NCI-H2029 (cell line): ENCODE results near the gene RNF224.
A peak's percentile ranks its signal among the peaks of the same experiment; 100 is the strongest.

ENCODE experiments used
- DNase-seq: peaks from one replicate; lab custom pipeline; 2025; lab: John Stamatoyannopoulos, UW

Gene RNF224

GRCh38 chr9:137192448-137192780 lies 34.9 kb upstream of the RNF224 start:
- no peak for DNase-seq

GRCh38 chr9:137192859-137193258 lies 34.4 kb upstream of the RNF224 start:
- no peak for DNase-seq

GRCh38 chr9:137193771-137194170 lies 33.5 kb upstream of the RNF224 start:
- DNase-seq, result no peak

- no peak for DNase-seq
Measured at GRCh38 chr9:137194388-137194787, 32.9 kb upstream of the RNF224 start.

GRCh38 chr9:137194909-137195308 lies 32.4 kb upstream of the RNF224 start:
- peak; percentile 78 for DNase-seq

- peak; percentile 98 for DNase-seq
Measured at GRCh38 chr9:137195525-137196220, 31.6 kb upstream of the RNF224 start.

- DNase-seq, result peak; percentile 57
Measured at GRCh38 chr9:137198051-137198901, 29.0 kb upstream of the RNF224 start.

- DNase-seq, result no peak
Measured at GRCh38 chr9:137198902-137199283, 28.4 kb upstream of the RNF224 start.

- DNase-seq, result no peak
Measured at GRCh38 chr9:137199411-137200121, 27.7 kb upstream of the RNF224 start.

- DNase-seq, result peak; percentile 99
Measured at GRCh38 chr9:137200311-137201204, 26.7 kb upstream of the RNF224 start, which contains the start of gene TPRN. Gene TPRN, minus strand, starts transcription at chr9:137200741. Its CDS starts 30 bp downstream, at chr9:137200711.

GRCh38 chr9:137201205-137201868 lies 26.0 kb upstream of the RNF224 start:
- DNase-seq, result no peak

- no peak for DNase-seq
Measured at GRCh38 chr9:137202966-137203365, 24.3 kb upstream of the RNF224 start.

- DNase-seq, result no peak
Measured at GRCh38 chr9:137204731-137205125, 22.6 kb upstream of the RNF224 start.

GRCh38 chr9:137205126-137206069 lies 21.9 kb upstream of the RNF224 start, which contains the start of the genes NDOR1 and TMEM203:
Gene NDOR1, plus strand, starts transcription at chr9:137205700. Its CDS starts 78 bp downstream, at chr9:137205778.
Gene TMEM203, minus strand, starts transcription at chr9:137205648. Its CDS starts 234 bp downstream, at chr9:137205414.
- peak; percentile 88 for DNase-seq

GRCh38 chr9:137206602-137207001 lies 20.7 kb upstream of the RNF224 start:
- no peak for DNase-seq

GRCh38 chr9:137211532-137211931 lies 15.8 kb upstream of the RNF224 start:
- DNase-seq, result no peak

- DNase-seq, result no peak
Measured at GRCh38 chr9:137212520-137212919, 14.8 kb upstream of the RNF224 start.

GRCh38 chr9:137213160-137214060 lies 13.9 kb upstream of the RNF224 start:
- no peak for DNase-seq

GRCh38 chr9:137214620-137215019 lies 12.7 kb upstream of the RNF224 start:
- DNase-seq, result no peak
